ENCODE data around the gene ITGB4. TPM values are rescaled to one million over a fixed set of nuclear protein-coding genes. Genes with fewer than 3 reads are reported as not detected.
A peak's percentile ranks its signal among the peaks of the same experiment; 100 is the strongest.

The ITGB4 gene
- polyA plus RNA-seq, 2 of the 4 experiments (the other 2 are of a cell fraction): 20.6 to 37.4 TPM

- TF ChIP-seq USF2 (IDR thresholded peaks at IDR 0.05) (no peak), ESRRA (IDR thresholded peaks at IDR 0.05; ENCODE audit: borderline replicate concordance, low read length) (no peak; the same call in 1 of the 2 replicates), HOXB5 (CRISPR knock-in tag; IDR thresholded peaks at IDR 0.05) (peak; percentile 48), NR3C1 (IDR thresholded peaks at IDR 0.05) (no peak), HOXA7 (CRISPR knock-in tag; IDR thresholded peaks at IDR 0.05) (no peak), KDM1A (IDR thresholded peaks at IDR 0.05; ENCODE audit: low read depth) (no peak), SMC3 (IDR thresholded peaks at IDR 0.05) (no peak), EHMT2 (IDR thresholded peaks at IDR 0.05; ENCODE audit: low read depth) (no peak), ZFP36 (IDR thresholded peaks at IDR 0.05; ENCODE audit: borderline replicate concordance, partially characterized antibody) (no peak), SREBF2 (IDR thresholded peaks at IDR 0.05) (no peak), ATOH8 (CRISPR knock-in tag; IDR thresholded peaks at IDR 0.05; ENCODE audit: low read depth) (peak; percentile 59; the same call in 1 of the 2 replicates), NFE2L2 (conservative IDR thresholded peaks at IDR 0.05; ENCODE audit: low read length) (no peak; the same call in 1 of the 2 replicates), ZC3H11A (IDR thresholded peaks at IDR 0.05) (no peak), GATA3 (IDR thresholded peaks at IDR 0.05; ENCODE audit: borderline replicate concordance) (0 out of 2 replicates have a peak, but pooled peaks have one; percentile 9), MAFK (IDR thresholded peaks at IDR 0.05; ENCODE audit: partially characterized antibody) (peak; percentile 16), CHD4 (IDR thresholded peaks at IDR 0.05; ENCODE audit: borderline replicate concordance) (no peak), HES2 (IDR thresholded peaks at IDR 0.05) (no peak), EP300 (IDR thresholded peaks at IDR 0.05) (no peak), BHLHE40 (IDR thresholded peaks at IDR 0.05; ENCODE audit: low read depth, low read length) (no peak), HEYL (CRISPR knock-in tag; IDR thresholded peaks at IDR 0.05) (no peak), NPAS2 (CRISPR knock-in tag; IDR thresholded peaks at IDR 0.05; ENCODE audit: borderline replicate concordance) (no peak), POLR2AphosphoS2 (conservative IDR thresholded peaks at IDR 0.05; ENCODE audit: low read length) (peak; percentile 95), MAX (IDR thresholded peaks at IDR 0.05) (peak; percentile 79), JUNB (IDR thresholded peaks at IDR 0.05) (0 out of 2 replicates have a peak, but pooled peaks have one; percentile 26), POLR2A (IDR thresholded peaks at IDR 0.05; ENCODE audit: low read length) (peak; percentile 100), RFX5 (IDR thresholded peaks at IDR 0.05) (peak; percentile 89), PHF8 (IDR thresholded peaks at IDR 0.05; ENCODE audit: borderline replicate concordance, low read depth) (peak; percentile 99), JUN (IDR thresholded peaks at IDR 0.05) (peak; percentile 100), E2F6 (IDR thresholded peaks at IDR 0.05; ENCODE audit: borderline replicate concordance, low read depth) (peak; percentile 51; the same call in 1 of the 2 replicates)
Measured at GRCh38 chr17:75779250-75779986, 58.2 kb downstream of the ITGB4 start (continued).
